AG09319 (cell line): ENCODE measurements around the gene MMP17.

Experiments used
- DNase-seq: peaks from one replicate; pipeline ENCODE4 v3.0.0-alpha.2; 2010; ENCODE audit warnings: low read depth; ENCODE audit errors: extremely low read depth
- CTCF ChIP-seq: IDR thresholded peaks from 2 replicates; pipeline ENCODE4 v1.5.1; 2011; ENCODE audit warnings: low read depth, mild to moderate bottlenecking, inconsistent platforms, low read length, moderate library complexity

MMP17 gene

GRCh38 chr12:131810726-131811125 lies 17.5 kb upstream of the MMP17 start:
- no peak for TF ChIP-seq CTCF
- DNase-seq, result no peak

- no peak for TF ChIP-seq CTCF
- no peak for DNase-seq
Measured at GRCh38 chr12:131815131-131815530, 13.1 kb upstream of the MMP17 start.

GRCh38 chr12:131816495-131816894 lies 11.7 kb upstream of the MMP17 start:
- DNase-seq, result no peak
- no peak for TF ChIP-seq CTCF

- no peak for TF ChIP-seq CTCF
Measured at GRCh38 chr12:131817241-131817640, 11.0 kb upstream of the MMP17 start.

GRCh38 chr12:131818821-131819585 lies 9.2 kb upstream of the MMP17 start:
- TF ChIP-seq CTCF, result no peak
- no peak for DNase-seq

More at GRCh38 chr12:131817241-131817640, 11.0 kb upstream of the MMP17 start:
- DNase-seq, result no peak

GRCh38 chr12:131824450-131824849 lies 3.7 kb upstream of the MMP17 start:
- TF ChIP-seq CTCF, result no peak
- no peak for DNase-seq

- no peak for TF ChIP-seq CTCF
- peak; percentile 57 for DNase-seq
Measured at GRCh38 chr12:131825146-131825892, 2.9 kb upstream of the MMP17 start.
